Kidney epithelial cell (primary cell): ENCODE data around the gene UXT. TPM values are rescaled to one million over a fixed set of nuclear protein-coding genes. Genes with fewer than 3 reads are reported as not detected.

Experiments used
- DNase-seq: peaks from one replicate; pipeline ENCODE4 v3.0.0-alpha.2; 2010; ENCODE audit warnings: low read depth
- H3K27me3 ChIP-seq: 2 replicates; pipeline ENCODE4 v1.6.0; 2011; ENCODE audit warnings: low read length; ENCODE audit not compliant: control insufficient read depth, insufficient read depth
- H3K36me3 ChIP-seq: 2 replicates; pipeline ENCODE4 v1.5.1; 2011; ENCODE audit warnings: low read length; ENCODE audit not compliant: control insufficient read depth, insufficient read depth
- H3K4me3 ChIP-seq: 2 replicates; pipeline ENCODE4 v1.5.1; 2011; ENCODE audit warnings: low read depth, mild to moderate bottlenecking, control low read depth, low read length
- total RNA-seq: library from RNA; depleted of rRNA; stranded (reverse); fragments of >200 nt; gene quantifications from 2 replicates; pipeline ENCODE4 v1.2.3, GENCODE V29; 2015
- TF ChIP-seq, protein P1 (sequence below): IDR thresholded peaks from 2 replicates; pipeline ENCODE4 v1.5.1; 2011; ENCODE audit warnings: mild to moderate bottlenecking, moderate library complexity, low read length, control low read depth, inconsistent platforms; ENCODE audit not compliant: insufficient read depth, poor library complexity, severe bottlenecking

UXT gene
- total RNA-seq, 1 donor from 2014 or later, result 165 TPM

DNA sequence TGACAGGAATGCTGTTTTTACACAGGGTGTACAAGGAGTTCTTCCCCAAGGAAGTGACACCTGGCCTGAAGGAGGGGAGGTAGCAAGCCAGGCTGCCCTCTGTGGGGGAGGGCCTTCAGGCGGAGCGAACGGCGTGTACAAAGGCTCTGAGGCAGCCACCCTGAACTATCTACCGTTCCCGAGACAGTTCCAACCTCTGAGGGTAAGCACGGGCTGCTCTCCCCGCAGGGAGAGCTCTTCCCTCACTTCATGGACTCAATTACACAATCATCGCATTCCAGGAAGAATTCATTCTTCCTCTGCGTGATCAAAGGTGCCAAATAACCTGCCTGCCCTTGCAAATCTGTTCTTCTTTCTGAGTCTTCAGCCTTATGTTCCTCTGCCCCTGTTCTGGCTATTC is 13.4 kb downstream of the UXT start:
- TF ChIP-seq, protein P1, sequence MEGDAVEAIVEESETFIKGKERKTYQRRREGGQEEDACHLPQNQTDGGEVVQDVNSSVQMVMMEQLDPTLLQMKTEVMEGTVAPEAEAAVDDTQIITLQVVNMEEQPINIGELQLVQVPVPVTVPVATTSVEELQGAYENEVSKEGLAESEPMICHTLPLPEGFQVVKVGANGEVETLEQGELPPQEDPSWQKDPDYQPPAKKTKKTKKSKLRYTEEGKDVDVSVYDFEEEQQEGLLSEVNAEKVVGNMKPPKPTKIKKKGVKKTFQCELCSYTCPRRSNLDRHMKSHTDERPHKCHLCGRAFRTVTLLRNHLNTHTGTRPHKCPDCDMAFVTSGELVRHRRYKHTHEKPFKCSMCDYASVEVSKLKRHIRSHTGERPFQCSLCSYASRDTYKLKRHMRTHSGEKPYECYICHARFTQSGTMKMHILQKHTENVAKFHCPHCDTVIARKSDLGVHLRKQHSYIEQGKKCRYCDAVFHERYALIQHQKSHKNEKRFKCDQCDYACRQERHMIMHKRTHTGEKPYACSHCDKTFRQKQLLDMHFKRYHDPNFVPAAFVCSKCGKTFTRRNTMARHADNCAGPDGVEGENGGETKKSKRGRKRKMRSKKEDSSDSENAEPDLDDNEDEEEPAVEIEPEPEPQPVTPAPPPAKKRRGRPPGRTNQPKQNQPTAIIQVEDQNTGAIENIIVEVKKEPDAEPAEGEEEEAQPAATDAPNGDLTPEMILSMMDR, result no peak
- Histone ChIP-seq H3K36me3 (peaks cover 2% of the 10 kb centered on the region), H3K4me3 (no peak overlapping the region), H3K27me3 (no peaks in the 10 kb centered on the region)
- no peak for DNase-seq

DNA sequence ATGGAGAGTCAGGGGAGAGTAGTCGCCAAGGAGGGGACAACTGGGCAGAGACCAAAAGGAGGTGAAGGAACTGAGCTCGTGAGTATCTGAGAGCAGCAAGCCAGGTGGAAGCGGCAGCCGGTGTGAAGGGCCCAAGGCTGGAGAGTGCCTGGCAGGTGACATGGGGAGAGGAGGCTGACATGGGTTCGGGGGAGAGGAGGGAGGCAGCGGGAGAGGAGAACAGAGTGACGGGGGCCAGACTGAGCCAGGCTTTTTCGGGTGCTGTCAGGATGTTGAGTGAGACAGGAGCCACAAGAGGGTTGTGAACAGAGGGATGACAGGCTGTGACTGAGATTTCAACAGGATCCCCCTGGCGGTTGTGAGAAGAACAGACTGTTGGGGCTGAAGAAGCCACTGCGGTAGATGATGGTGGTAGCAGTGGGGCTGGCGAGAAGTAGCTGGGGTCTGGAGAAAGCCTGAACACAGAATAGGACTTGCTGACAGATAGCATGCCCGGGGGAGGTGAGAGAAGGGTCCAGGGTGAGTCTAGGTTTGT is 14.4 kb downstream of the UXT start:
- Histone ChIP-seq H3K27me3 (no peaks in the 10 kb centered on the region), H3K36me3 (peaks cover 2% of the 10 kb centered on the region), H3K4me3 (no peak overlapping the region)
- DNase-seq, result no peak
- TF ChIP-seq, protein P1, result peak; percentile 18

DNA sequence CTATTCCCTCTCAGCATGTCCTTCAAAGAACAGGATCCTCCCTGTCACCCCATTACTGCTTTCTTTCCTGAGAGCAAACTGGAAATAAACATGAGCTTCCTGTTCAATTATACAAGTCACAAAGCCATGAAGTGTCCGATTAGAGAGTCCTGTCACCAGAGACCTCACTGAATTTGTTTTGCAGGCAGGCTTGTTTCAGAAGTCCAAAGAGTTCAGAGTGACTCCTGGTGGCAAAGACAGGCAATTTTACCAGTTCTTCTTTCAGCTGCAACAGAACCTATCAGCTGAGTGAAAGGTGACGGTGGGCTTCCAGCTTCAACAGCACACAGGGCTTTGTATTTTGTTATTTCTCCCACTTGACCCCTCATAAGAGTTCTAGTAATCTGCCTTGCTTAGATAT is 15.1 kb downstream of the UXT start:
- no peak for DNase-seq
- TF ChIP-seq, protein P1, result peak; percentile 25
- H3K36me3 ChIP-seq, result no peaks in the 10 kb centered on the region
- no peak overlapping the region for H3K4me3 ChIP-seq
- no peaks in the 10 kb centered on the region for H3K27me3 ChIP-seq

DNA sequence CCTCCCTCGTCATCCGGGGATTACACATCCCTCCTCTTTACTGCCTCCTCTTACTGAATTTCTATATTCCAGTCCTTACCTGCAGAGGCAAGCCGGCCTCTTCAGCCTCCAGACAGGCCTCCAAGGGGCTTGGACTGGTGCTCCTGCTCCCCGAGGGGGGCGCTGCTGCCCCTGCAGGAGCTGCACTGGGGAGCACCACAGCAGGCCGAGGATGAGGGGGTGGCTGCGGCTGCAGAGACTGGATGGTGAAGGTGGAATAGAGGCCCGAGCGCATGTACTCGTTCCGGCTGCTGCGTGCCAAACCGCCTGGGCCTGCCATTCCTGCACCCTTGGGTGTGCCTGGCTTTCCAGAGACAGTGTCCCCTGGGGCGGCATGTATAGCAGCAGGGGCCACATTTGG is 20.2 kb downstream of the UXT start:
- Histone ChIP-seq H3K27me3 (no peaks in the 10 kb centered on the region), H3K36me3 (no peaks in the 10 kb centered on the region), H3K4me3 (no peak overlapping the region)
- DNase-seq, result no peak
- TF ChIP-seq, protein P1, result no peak

DNA sequence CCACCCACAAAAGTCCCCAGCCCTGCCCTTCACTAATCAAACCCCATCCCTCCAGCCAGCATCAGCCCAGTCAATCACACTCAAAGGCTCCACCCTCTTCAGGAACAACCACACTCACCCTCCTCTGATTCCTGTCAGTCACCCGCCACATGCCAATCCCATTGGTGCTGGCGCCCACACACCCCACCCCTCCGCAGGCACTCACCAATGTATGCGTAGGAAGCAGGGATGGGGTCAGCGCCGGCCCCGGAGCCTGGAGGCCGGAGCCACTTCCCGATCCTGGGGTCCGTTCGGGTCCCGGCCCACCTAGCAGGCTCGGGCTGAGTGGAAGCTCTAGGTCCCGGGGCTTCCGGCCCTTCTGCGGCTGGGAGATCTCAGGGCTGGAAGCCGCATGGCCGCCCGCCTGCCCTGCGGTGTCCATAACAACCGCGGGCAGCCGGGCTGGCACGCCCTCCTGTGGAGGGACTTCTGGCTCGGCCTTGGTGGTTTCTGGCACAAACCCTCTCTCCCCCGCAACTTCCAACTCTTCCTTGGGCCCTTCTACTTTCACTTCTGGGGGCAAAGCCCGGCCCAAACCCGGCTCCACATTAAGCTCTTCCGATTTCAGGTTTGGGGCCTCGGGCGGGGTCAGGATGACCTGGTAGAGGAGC is 21.3 kb downstream of the UXT start:
- Histone ChIP-seq H3K36me3 (no peaks in the 10 kb centered on the region), H3K27me3 (no peaks in the 10 kb centered on the region), H3K4me3 (no peak overlapping the region)
- TF ChIP-seq, protein P1, result no peak
- DNase-seq, result no peak
